NCI-H1105 (cell line): ENCODE data around the gene TMEM108.

Experiments used
- DNase-seq: peaks from one replicate; lab custom pipeline; 2025; lab: John Stamatoyannopoulos, UW

Gene TMEM108

GRCh38 chr3:133278260-133279043 is 240.3 kb downstream of the TMEM108 start:
- no peak for DNase-seq

GRCh38 chr3:133280586-133280985 is 242.4 kb downstream of the TMEM108 start:
- no peak for DNase-seq

- DNase-seq: no peak
These were observed 244.0 kb downstream of the TMEM108 start for GRCh38 chr3:133282236-133282635.

- no peak for DNase-seq
These were observed 246.0 kb downstream of the TMEM108 start for GRCh38 chr3:133283958-133284807.

GRCh38 chr3:133289322-133289721 is 251.1 kb downstream of the TMEM108 start:
- no peak for DNase-seq

- peak; percentile 57 for DNase-seq
These were observed 254.1 kb downstream of the TMEM108 start for GRCh38 chr3:133292296-133292695.

- peak; percentile 26 for DNase-seq
These were observed 255.4 kb downstream of the TMEM108 start for GRCh38 chr3:133293397-133294110.

- no peak for DNase-seq
These were observed 256.1 kb downstream of the TMEM108 start for GRCh38 chr3:133294253-133294652.

- no peak for DNase-seq
These were observed 257.2 kb downstream of the TMEM108 start for GRCh38 chr3:133295199-133295901.

- no peak for DNase-seq
These were observed 258.0 kb downstream of the TMEM108 start for GRCh38 chr3:133295944-133296917.

GRCh38 chr3:133296981-133297380 is 258.8 kb downstream of the TMEM108 start:
- DNase-seq: no peak

GRCh38 chr3:133300102-133300501 is 261.9 kb downstream of the TMEM108 start:
- no peak for DNase-seq

GRCh38 chr3:133301194-133301593 is 263.0 kb downstream of the TMEM108 start:
- no peak for DNase-seq

GRCh38 chr3:133301731-133302130 is 263.5 kb downstream of the TMEM108 start:
- no peak for DNase-seq

GRCh38 chr3:133303430-133303829 is 265.2 kb downstream of the TMEM108 start:
- no peak for DNase-seq

GRCh38 chr3:133317866-133318265 is 279.7 kb downstream of the TMEM108 start:
- DNase-seq: no peak

GRCh38 chr3:133328373-133328772 is 290.2 kb downstream of the TMEM108 start:
- no peak for DNase-seq

GRCh38 chr3:133329626-133330025 is 291.4 kb downstream of the TMEM108 start:
- DNase-seq: peak; percentile 22

- peak; percentile 4 for DNase-seq
These were observed 291.9 kb downstream of the TMEM108 start for GRCh38 chr3:133330065-133330464.

- no peak for DNase-seq
These were observed 292.3 kb downstream of the TMEM108 start for GRCh38 chr3:133330522-133330921.

- no peak for DNase-seq
These were observed 316.5 kb downstream of the TMEM108 start for GRCh38 chr3:133354721-133355120.
